Measurements from ENCODE around the gene B4GALNT2. TPM values are rescaled to one million over a fixed set of nuclear protein-coding genes. Genes with fewer than 3 reads are reported as not detected.
"Not testable (repeated sequence)": the region's sequence is repeated elsewhere in the genome, so short reads cannot be mapped to it uniquely, and the experiment has no call there.

B4GALNT2 gene
- total RNA-seq, 4 donors from 2014 or later: 0.04 to 0.98 (median 0.80) TPM

DNA sequence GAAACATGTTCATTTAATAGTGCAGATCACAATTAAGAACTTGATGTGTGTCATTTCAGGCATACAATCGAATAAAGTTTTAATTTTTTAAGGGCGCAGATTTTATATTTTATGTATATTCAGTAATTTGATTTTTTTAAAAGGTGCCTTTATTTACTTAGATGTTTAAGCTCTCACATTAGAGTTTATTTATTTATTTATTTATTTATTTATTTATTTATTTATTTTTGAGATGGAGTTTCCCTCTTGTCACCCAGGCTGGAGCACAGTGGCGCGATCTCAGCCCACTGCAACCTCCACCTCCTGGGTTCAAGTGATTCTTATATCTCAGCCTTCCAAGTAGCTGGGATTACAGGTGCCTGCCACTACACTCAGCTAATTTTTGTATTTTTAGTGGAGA lies 3.8 kb downstream of the B4GALNT2 start:
- intact Hi-C loops (cut with DNase I; ENCODE audit: low total_unique reads): no loop called here
- 96 to 100% methylated on average over 4 of the region's 4 CpGs for WGBS, 2 donors
- no peak for TF ChIP-seq POLR2A (IDR thresholded peaks at IDR 0.05)
- TF ChIP-seq, protein P1, sequence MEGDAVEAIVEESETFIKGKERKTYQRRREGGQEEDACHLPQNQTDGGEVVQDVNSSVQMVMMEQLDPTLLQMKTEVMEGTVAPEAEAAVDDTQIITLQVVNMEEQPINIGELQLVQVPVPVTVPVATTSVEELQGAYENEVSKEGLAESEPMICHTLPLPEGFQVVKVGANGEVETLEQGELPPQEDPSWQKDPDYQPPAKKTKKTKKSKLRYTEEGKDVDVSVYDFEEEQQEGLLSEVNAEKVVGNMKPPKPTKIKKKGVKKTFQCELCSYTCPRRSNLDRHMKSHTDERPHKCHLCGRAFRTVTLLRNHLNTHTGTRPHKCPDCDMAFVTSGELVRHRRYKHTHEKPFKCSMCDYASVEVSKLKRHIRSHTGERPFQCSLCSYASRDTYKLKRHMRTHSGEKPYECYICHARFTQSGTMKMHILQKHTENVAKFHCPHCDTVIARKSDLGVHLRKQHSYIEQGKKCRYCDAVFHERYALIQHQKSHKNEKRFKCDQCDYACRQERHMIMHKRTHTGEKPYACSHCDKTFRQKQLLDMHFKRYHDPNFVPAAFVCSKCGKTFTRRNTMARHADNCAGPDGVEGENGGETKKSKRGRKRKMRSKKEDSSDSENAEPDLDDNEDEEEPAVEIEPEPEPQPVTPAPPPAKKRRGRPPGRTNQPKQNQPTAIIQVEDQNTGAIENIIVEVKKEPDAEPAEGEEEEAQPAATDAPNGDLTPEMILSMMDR (IDR thresholded peaks at IDR 0.05): no peak

DNA sequence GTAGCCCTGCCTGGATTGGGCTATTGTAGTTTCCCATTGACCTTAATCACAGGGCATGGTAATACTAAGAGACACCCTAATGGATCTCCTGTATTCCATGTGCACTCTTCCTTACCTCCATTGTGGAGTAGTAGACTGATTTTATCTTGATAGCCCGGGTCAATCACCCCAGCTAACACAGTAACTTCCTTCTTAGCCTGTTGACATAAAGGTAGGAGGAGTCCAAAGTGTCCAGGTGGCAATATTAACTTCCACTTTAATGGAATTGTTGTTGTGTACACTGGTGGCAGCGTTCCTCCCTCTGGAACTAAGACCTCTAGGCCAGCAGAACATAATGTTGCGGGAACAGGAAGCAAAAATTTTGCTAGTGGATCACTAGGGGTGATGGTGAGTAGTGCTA lies 13.1 kb downstream of the B4GALNT2 start:
- intact Hi-C loops (cut with DNase I; ENCODE audit: low total_unique reads); H3K4me3 ChIP-seq (ENCODE audit: low read depth, poor library complexity, severe bottlenecking); DNase-seq (ENCODE audit: low spot score in 2 of 2): not testable (repeated sequence)
- 77 to 88% methylated on average over 3 of the region's 3 CpGs for WGBS, 2 donors

More for the DNA sequence above, 3.8 kb downstream of the B4GALNT2 start:
- no peak overlapping the region for H3K4me3 ChIP-seq (ENCODE audit: low read depth, poor library complexity, severe bottlenecking)
- no peak for DNase-seq (ENCODE audit: low spot score in 2 of 2)

DNA sequence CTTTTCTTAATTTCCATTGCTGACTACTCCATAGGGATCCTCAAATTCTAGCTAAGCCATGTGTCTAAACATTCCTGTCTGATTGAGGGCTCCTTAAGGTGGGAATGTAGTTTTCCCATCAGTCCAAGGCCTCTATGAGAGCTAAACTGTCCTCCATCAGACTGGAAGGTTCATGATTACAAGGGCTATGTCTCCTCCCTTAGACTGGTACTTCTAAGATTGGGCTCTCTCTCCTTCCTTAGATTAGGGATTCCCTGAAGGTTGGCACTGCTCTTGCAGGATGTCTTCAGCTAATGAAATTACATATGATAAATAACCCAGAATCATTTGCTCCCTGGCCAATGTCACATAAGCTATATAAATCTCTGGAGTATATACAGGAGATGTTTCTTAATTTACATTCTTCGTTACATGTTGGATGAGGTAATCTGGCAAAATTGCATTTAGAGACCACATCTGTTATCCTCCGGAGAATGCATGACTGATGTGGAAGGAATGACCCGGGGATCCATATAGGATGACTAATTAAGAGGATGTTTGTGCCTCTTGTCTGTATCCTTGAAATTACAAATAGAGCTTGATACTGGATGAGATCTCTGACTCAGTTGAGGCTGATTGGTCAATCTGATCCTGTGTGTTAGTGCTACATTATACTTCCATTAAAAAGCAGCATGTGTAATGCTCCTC lies 14.2 kb downstream of the B4GALNT2 start:
- TF ChIP-seq POLR2A (IDR thresholded peaks at IDR 0.05): no peak
- TF ChIP-seq, protein P1 (IDR thresholded peaks at IDR 0.05): no peak
- no peak overlapping the region for H3K4me3 ChIP-seq (ENCODE audit: low read depth, poor library complexity, severe bottlenecking)
- whole genome bisulfite sequencing, 2 donors: 38 to 48% methylated on average over 3 of the region's 3 CpGs
- DNase-seq (ENCODE audit: low spot score in 2 of 2): no peak
- intact Hi-C loops (cut with DNase I; ENCODE audit: low total_unique reads): no loop called here

DNA sequence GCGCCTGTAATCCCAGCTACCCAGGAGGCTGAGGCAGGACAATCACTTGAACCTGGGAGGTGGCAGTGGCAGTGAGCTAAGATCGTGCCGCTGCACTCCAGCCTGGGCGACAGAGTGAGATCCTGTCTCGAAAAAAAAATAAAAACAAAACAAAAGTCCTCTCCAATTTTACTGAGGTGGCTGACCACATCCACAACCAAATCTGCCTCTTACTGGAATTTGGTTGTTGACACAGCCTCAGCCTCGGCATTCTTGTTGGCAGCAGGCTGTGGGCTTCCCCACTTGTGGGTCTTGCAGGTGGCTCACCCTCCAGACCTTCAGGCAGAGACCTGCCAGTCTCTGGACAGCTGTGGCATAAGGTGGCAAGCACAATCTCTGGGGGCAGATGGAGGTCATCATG lies 15.6 kb downstream of the B4GALNT2 start:
- 93% methylated on average over 6 of the region's 6 CpGs for WGBS, 2 donors
- TF ChIP-seq, protein P1 (IDR thresholded peaks at IDR 0.05): no peak
- no peak for TF ChIP-seq POLR2A (IDR thresholded peaks at IDR 0.05)
- intact Hi-C loops (cut with DNase I; ENCODE audit: low total_unique reads): no loop called here
- no peak for DNase-seq (ENCODE audit: low spot score in 2 of 2)
- H3K4me3 ChIP-seq (ENCODE audit: low read depth, poor library complexity, severe bottlenecking): no peak overlapping the region

DNA sequence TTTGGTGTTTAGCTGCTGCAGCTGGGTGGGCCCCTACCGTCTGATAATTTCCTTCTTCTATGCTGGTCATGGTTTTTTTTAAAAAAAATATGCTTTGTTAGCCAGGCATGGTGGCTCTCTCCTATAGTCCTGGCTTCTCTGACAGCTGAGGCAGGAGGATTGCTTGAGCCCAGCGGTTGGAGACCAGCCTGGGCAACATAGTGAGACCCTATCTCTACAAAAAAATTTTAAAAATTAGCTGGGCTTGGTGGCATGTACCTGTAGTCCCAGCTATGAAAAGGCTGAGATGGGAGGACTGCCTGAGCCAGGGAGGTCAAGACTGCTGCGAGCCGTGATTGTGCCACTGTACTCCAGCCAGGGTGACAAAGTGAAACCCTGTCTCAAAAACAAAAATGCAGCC lies 19.4 kb downstream of the B4GALNT2 start:
- intact Hi-C loops (cut with DNase I; ENCODE audit: low total_unique reads): no loop called here
- DNase-seq (ENCODE audit: low spot score in 2 of 2): no peak
- no peak for TF ChIP-seq POLR2A (IDR thresholded peaks at IDR 0.05)
- TF ChIP-seq, protein P1 (IDR thresholded peaks at IDR 0.05): no peak
- 79 to 80% methylated on average over 4 of the region's 4 CpGs for WGBS, 2 donors
- no peak overlapping the region for H3K4me3 ChIP-seq (ENCODE audit: low read depth, poor library complexity, severe bottlenecking)

DNA sequence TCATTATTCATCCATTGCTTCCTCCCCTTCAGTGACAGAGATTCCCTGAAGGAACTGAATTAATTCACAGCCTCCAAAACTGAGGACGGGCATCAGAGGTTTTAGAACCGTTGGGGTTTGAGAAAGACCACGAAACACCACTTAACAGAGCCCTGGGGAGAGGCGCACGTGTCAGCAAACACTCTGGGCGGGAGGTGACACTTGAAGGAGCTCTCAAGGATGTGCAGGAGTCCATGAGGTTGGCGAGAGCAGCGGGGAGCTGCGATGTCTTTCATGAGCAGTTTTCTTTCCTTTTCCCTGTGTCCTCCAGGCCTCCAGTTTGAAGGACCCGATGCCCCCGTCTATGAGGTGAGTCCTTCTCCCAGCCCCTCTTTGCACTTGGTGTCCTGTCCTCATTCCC lies 23.7 kb downstream of the B4GALNT2 start:
- intact Hi-C loops (cut with DNase I; ENCODE audit: low total_unique reads): no loop called here
- no peak overlapping the region for H3K4me3 ChIP-seq (ENCODE audit: low read depth, poor library complexity, severe bottlenecking)
- no peak for TF ChIP-seq POLR2A (IDR thresholded peaks at IDR 0.05)
- TF ChIP-seq, protein P1 (IDR thresholded peaks at IDR 0.05): no peak
- WGBS, 2 donors: 80 to 82% methylated on average over 11 of the region's 11 CpGs
- DNase-seq (ENCODE audit: low spot score in 2 of 2): peak in 1 of 2 donors; percentile 48
